Left ventricle myocardium inferior (tissue), 1 donor: ENCODE results near the gene SSR4. TPM values are rescaled to one million over a fixed set of nuclear protein-coding genes. Genes with fewer than 3 reads are reported as not detected.
A peak's percentile ranks its signal among the peaks of the same experiment; 100 is the strongest.

ENCODE experiments used
- DNase-seq: peaks from one replicate; pipeline ENCODE4 v3.0.0-alpha.2; 2020
- H3K27ac ChIP-seq: fragments of 200-600 bp; replicated peaks from 2 replicates; pipeline ENCODE4 v1.8.0; 2021
- H3K27me3 ChIP-seq: fragments of 200-600 bp; 2 replicates; pipeline ENCODE4 v1.8.0; 2021; ENCODE audit warnings: low read depth
- H3K36me3 ChIP-seq: fragments of 200-600 bp; 2 replicates; pipeline ENCODE4 v1.8.0; 2021
- H3K4me1 ChIP-seq: fragments of 200-600 bp; 2 replicates; pipeline ENCODE4 v1.8.0; 2021
- H3K4me3 ChIP-seq: fragments of 200-600 bp; 2 replicates; pipeline ENCODE4 v1.8.0; 2021; ENCODE audit warnings: mild to moderate bottlenecking, moderate library complexity
- H3K9me3 ChIP-seq: fragments of 200-600 bp; replicated peaks from 2 replicates; pipeline ENCODE4 v1.8.0; 2021
- CTCF ChIP-seq: fragments of 200-600 bp; IDR thresholded peaks from 2 replicates; pipeline ENCODE4 v1.8.0; 2021; ENCODE audit warnings: antibody characterized with exemption, mild to moderate bottlenecking, borderline replicate concordance
- intact Hi-C: fragments of 100-400 bp; cut with micrococcal nuclease; formaldehyde crosslinking; loops from one replicate; pipeline ENCODE4 v1.11.0; 2022
- total RNA-seq: library from RNA; stranded (reverse); fragmentation: NEBNext Ultra II Directional; extraction: Animal tissue kit (Norgen Biotek cat#: 25700); gene quantifications from one replicate; pipeline ENCODE4 v1.2.1, GENCODE V29; 2021
- donor health status: DM: no; HTN: yes; CAD: no; lungs with severe emphysema.

SSR4 gene
- total RNA-seq, 1 donor from 2014 or later: 123 TPM

- Histone ChIP-seq H3K36me3 (peaks cover 14% of the 10 kb centered on the region), H3K9me3 (no peaks in the 10 kb centered on the region), H3K4me1 (peaks cover 27% of the 10 kb centered on the region), H3K4me3 (peak overlapping the region; percentile 59), H3K27ac (peak overlapping the region; percentile 85), H3K27me3 (no peaks in the 10 kb centered on the region)
- no peak for TF ChIP-seq CTCF
- intact Hi-C loops: no loop called here
- peak; percentile 32 for DNase-seq
Observed at GRCh38 chrX:153781428-153782047, 12.9 kb upstream of the SSR4 start.

- Histone ChIP-seq H3K9me3 (no peaks in the 10 kb centered on the region), H3K27me3 (no peaks in the 10 kb centered on the region), H3K36me3 (peaks cover 20% of the 10 kb centered on the region), H3K27ac (peak overlapping the region; percentile 85), H3K4me1 (peaks cover 27% of the 10 kb centered on the region), H3K4me3 (peak overlapping the region; percentile 59)
- no peak for DNase-seq
- intact Hi-C loops: no loop called here
- no peak for TF ChIP-seq CTCF
Observed at GRCh38 chrX:153782313-153782712, 12.2 kb upstream of the SSR4 start.

- no peaks in the 10 kb centered on the region for H3K27me3 ChIP-seq
- TF ChIP-seq CTCF: no peak
- no peak overlapping the region for H3K27ac ChIP-seq
- peaks cover 27% of the 10 kb centered on the region for H3K4me1 ChIP-seq
- peaks cover 21% of the 10 kb centered on the region for H3K36me3 ChIP-seq
- DNase-seq: no peak
- intact Hi-C loops: no loop called here
- no peaks in the 10 kb centered on the region for H3K9me3 ChIP-seq
- no peak overlapping the region for H3K4me3 ChIP-seq
Observed at GRCh38 chrX:153782871-153783270, 11.6 kb upstream of the SSR4 start.

GRCh38 chrX:153783378-153784013 lies 11.0 kb upstream of the SSR4 start:
- no peaks in the 10 kb centered on the region for H3K9me3 ChIP-seq
- no peaks in the 10 kb centered on the region for H3K27me3 ChIP-seq
- H3K4me1 ChIP-seq: peaks cover 27% of the 10 kb centered on the region
- peaks cover 21% of the 10 kb centered on the region for H3K36me3 ChIP-seq
- no peak for TF ChIP-seq CTCF
- no peak for DNase-seq
- no peak overlapping the region for H3K27ac ChIP-seq
- H3K4me3 ChIP-seq: no peak overlapping the region
- intact Hi-C loops: no loop called here

- Histone ChIP-seq H3K36me3 (peaks cover 22% of the 10 kb centered on the region), H3K4me3 (no peak overlapping the region), H3K27me3 (no peaks in the 10 kb centered on the region), H3K4me1 (peaks cover 27% of the 10 kb centered on the region), H3K27ac (no peak overlapping the region), H3K9me3 (no peaks in the 10 kb centered on the region)
- TF ChIP-seq CTCF: no peak
- intact Hi-C loops: no loop called here
- DNase-seq: no peak
Observed at GRCh38 chrX:153784325-153784967, 10.0 kb upstream of the SSR4 start.
